SK-N-SH treated with all-trans-retinoic acid at 6 μM for 48 hours (cell line): ENCODE measurements around the gene PLA2G4A.

ENCODE experiments used
- RARB ChIP-seq: fragments of 250-450 bp; sonication (Bioruptor Pico); IDR thresholded peaks from 2 replicates; pipeline ENCODE4 v1.8.0; 2021; ENCODE audit warnings: mild to moderate bottlenecking, moderate library complexity
- ZFP30 ChIP-seq: fragments of 450-650 bp; formaldehyde crosslinking; IDR thresholded peaks from 2 replicates; pipeline ENCODE4 v1.5.0; 2022; ENCODE audit warnings: mild to moderate bottlenecking, moderate library complexity
- ZNF70 ChIP-seq: fragments of 450-650 bp; formaldehyde crosslinking; IDR thresholded peaks from 2 replicates; pipeline ENCODE4 v1.5.0; 2020; ENCODE audit warnings: mild to moderate bottlenecking, moderate library complexity
- TF ChIP-seq, protein P1 (sequence below): fragments of 250-450 bp; sonication (Bioruptor Pico); IDR thresholded peaks from 2 replicates; pipeline ENCODE4 v1.8.0; 2021; ENCODE audit warnings: low read depth, mild to moderate bottlenecking, moderate library complexity, borderline replicate concordance

DNA sequence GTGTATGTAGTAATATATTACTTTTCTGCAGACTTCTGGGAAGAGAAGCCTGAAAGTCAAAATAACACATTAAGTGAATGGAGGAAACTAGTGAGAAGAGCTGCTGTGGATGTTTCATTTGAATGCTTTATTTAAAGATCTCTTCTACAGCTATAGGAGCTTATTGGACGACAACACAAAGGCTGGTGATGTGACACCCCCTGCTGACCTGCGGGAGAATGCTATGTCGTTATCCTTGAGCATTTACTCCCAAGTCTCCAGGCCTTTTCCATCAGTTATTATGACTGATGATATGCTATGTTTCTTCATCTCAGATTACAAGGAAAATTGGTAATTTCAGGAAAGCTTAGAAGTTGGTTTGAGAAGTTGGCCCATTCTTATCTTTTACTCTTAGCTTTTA is 22.3 kb upstream of the PLA2G4A start:
- no peak for TF ChIP-seq RARB (CRISPR knock-in tag)
- TF ChIP-seq ZNF70 (CRISPR knock-in tag) = no peak
- TF ChIP-seq ZFP30 = no peak
- TF ChIP-seq, protein P1, sequence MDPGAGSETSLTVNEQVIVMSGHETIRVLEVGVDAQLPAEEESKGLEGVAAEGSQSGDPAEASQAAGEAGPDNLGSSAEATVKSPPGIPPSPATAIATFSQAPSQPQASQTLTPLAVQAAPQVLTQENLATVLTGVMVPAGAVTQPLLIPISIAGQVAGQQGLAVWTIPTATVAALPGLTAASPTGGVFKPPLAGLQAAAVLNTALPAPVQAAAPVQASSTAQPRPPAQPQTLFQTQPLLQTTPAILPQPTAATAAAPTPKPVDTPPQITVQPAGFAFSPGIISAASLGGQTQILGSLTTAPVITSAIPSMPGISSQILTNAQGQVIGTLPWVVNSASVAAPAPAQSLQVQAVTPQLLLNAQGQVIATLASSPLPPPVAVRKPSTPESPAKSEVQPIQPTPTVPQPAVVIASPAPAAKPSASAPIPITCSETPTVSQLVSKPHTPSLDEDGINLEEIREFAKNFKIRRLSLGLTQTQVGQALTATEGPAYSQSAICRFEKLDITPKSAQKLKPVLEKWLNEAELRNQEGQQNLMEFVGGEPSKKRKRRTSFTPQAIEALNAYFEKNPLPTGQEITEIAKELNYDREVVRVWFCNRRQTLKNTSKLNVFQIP = no peak
